Liver (tissue), 3 donors: ENCODE results near the gene PDZRN4.

Experiments used
- CTCF ChIP-seq: fragments of 150-350 bp; IDR thresholded peaks from 2 replicates; pipeline ENCODE4 v1.5.1; 2017; ENCODE audit warnings: improper control_type of control experiment, low read depth, low read length; ENCODE audit not compliant: missing input control
- JUND ChIP-seq, 2 donors: IDR thresholded peaks; 2 replicates each; pipeline ENCODE4 v1.6.1; 2016; ENCODE audit warnings: antibody characterized with exemption in 2 of 2
- MAX ChIP-seq: IDR thresholded peaks from 2 replicates; pipeline ENCODE4 v1.6.1; 2016; ENCODE audit warnings: antibody characterized with exemption
- NR2F2 ChIP-seq: IDR thresholded peaks from 2 replicates; pipeline ENCODE4 v1.6.1; 2016; ENCODE audit warnings: antibody characterized with exemption
- RAD21 ChIP-seq, 2 donors: IDR thresholded peaks; 2 replicates each; pipeline ENCODE4 v1.6.1; 2016; ENCODE audit warnings: antibody characterized with exemption in 2 of 2, mild to moderate bottlenecking in 2 of 2
- REST ChIP-seq: IDR thresholded peaks from 2 replicates; pipeline ENCODE4 v1.6.1; 2016; ENCODE audit warnings: antibody characterized with exemption, mild to moderate bottlenecking
- RXRA ChIP-seq, 2 donors: IDR thresholded peaks; 2 replicates each; pipeline ENCODE4 v1.6.1; 2017 to 2018; ENCODE audit warnings: antibody characterized with exemption in 2 of 2, mild to moderate bottlenecking in 1 of 2
- SP1 ChIP-seq: IDR thresholded peaks from 2 replicates; pipeline ENCODE4 v1.6.1; 2018; ENCODE audit warnings: antibody characterized with exemption, mild to moderate bottlenecking
- YY1 ChIP-seq: IDR thresholded peaks from 2 replicates; pipeline ENCODE4 v1.6.1; 2016; ENCODE audit warnings: antibody characterized with exemption, mild to moderate bottlenecking
- donor health status: healthy.
- donor health status: healthy.

GRCh38 chr12:41325336-41325735 lies 137.2 kb downstream of the PDZRN4 start:
- TF ChIP-seq SP1 (no peak), MAX (no peak), CTCF (no peak), NR2F2 (no peak), JUND (IDR thresholded peaks at IDR 0.05) (no peak), RAD21 (IDR thresholded peaks at IDR 0.05) (no peak), REST (no peak), YY1 (no peak), RXRA (IDR thresholded peaks at IDR 0.05) (no peak)
